ENCODE results near the gene GRPEL1.

Gene GRPEL1

GRCh38 chr4:7112656-7113055 lies 44.8 kb upstream of the GRPEL1 start:
- TF ChIP-seq ZFP30 (CRISPR knock-in tag; IDR thresholded peaks at IDR 0.05) (no peak), SNAI2 (CRISPR knock-in tag; IDR thresholded peaks at IDR 0.05) (no peak), PPARA (CRISPR knock-in tag; IDR thresholded peaks at IDR 0.05; ENCODE audit: borderline replicate concordance) (no peak), POU6F1 (CRISPR knock-in tag; IDR thresholded peaks at IDR 0.05; ENCODE audit: borderline replicate concordance, low read depth) (no peak), OSR1 (CRISPR knock-in tag; IDR thresholded peaks at IDR 0.05) (no peak), BACH2 (CRISPR knock-in tag; IDR thresholded peaks at IDR 0.05; ENCODE audit: borderline replicate concordance) (no peak), ZC3H10 (CRISPR knock-in tag; IDR thresholded peaks at IDR 0.05) (no peak), CSDC2 (CRISPR knock-in tag; IDR thresholded peaks at IDR 0.05) (no peak), CREB5 (CRISPR knock-in tag; IDR thresholded peaks at IDR 0.05; ENCODE audit: low read depth) (no peak), ZFP3 (CRISPR knock-in tag; IDR thresholded peaks at IDR 0.05) (no peak), TCF4 (CRISPR knock-in tag; IDR thresholded peaks at IDR 0.05; ENCODE audit: borderline replicate concordance) (no peak), TOX (CRISPR knock-in tag; IDR thresholded peaks at IDR 0.05; ENCODE audit: borderline replicate concordance) (no peak)
- ATAC-seq = no peak

- no peak for ATAC-seq
- TF ChIP-seq ZC3H10 (CRISPR knock-in tag; IDR thresholded peaks at IDR 0.05) = no peak
- no peak for TF ChIP-seq PPARA (CRISPR knock-in tag; IDR thresholded peaks at IDR 0.05; ENCODE audit: borderline replicate concordance)
- no peak for TF ChIP-seq POU6F1 (CRISPR knock-in tag; IDR thresholded peaks at IDR 0.05; ENCODE audit: borderline replicate concordance, low read depth)
- TF ChIP-seq TCF4 (CRISPR knock-in tag; IDR thresholded peaks at IDR 0.05; ENCODE audit: borderline replicate concordance) = no peak
- no peak for TF ChIP-seq CSDC2 (CRISPR knock-in tag; IDR thresholded peaks at IDR 0.05)
- TF ChIP-seq ZFP30 (CRISPR knock-in tag; IDR thresholded peaks at IDR 0.05) = no peak
- no peak for TF ChIP-seq ZNF8 (CRISPR knock-in tag; IDR thresholded peaks at IDR 0.05)
- TF ChIP-seq GLIS3 (CRISPR knock-in tag; IDR thresholded peaks at IDR 0.05) = no peak
- no peak for TF ChIP-seq CREB5 (CRISPR knock-in tag; IDR thresholded peaks at IDR 0.05; ENCODE audit: low read depth)
- TF ChIP-seq TSHZ2 (CRISPR knock-in tag; IDR thresholded peaks at IDR 0.05) = no peak
- no peak for TF ChIP-seq CSRNP3 (CRISPR knock-in tag; IDR thresholded peaks at IDR 0.05)
- no peak for TF ChIP-seq RARB (CRISPR knock-in tag; IDR thresholded peaks at IDR 0.05)
- TF ChIP-seq ZNF565 (CRISPR knock-in tag; conservative IDR thresholded peaks at IDR 0.05; ENCODE audit: low read depth) = no peak
- TF ChIP-seq ZFP3 (CRISPR knock-in tag; IDR thresholded peaks at IDR 0.05) = no peak
- TF ChIP-seq SNAI2 (CRISPR knock-in tag; IDR thresholded peaks at IDR 0.05) = no peak
- TF ChIP-seq BACH2 (CRISPR knock-in tag; IDR thresholded peaks at IDR 0.05; ENCODE audit: borderline replicate concordance) = no peak
- no peak for TF ChIP-seq TOX (CRISPR knock-in tag; IDR thresholded peaks at IDR 0.05; ENCODE audit: borderline replicate concordance)
These were observed 43.6 kb upstream of the GRPEL1 start for GRCh38 chr4:7111441-7111840.

GRCh38 chr4:7110546-7110945 lies 42.7 kb upstream of the GRPEL1 start:
- no peak for ATAC-seq
- no peak for TF ChIP-seq CSRNP3 (CRISPR knock-in tag; IDR thresholded peaks at IDR 0.05)
- TF ChIP-seq ZC3H10 (CRISPR knock-in tag; IDR thresholded peaks at IDR 0.05) = no peak
- TF ChIP-seq TCF4 (CRISPR knock-in tag; IDR thresholded peaks at IDR 0.05; ENCODE audit: borderline replicate concordance) = no peak
- no peak for TF ChIP-seq TOX (CRISPR knock-in tag; IDR thresholded peaks at IDR 0.05; ENCODE audit: borderline replicate concordance)
- TF ChIP-seq ZFP3 (CRISPR knock-in tag; IDR thresholded peaks at IDR 0.05) = no peak
- TF ChIP-seq PATZ1 (CRISPR knock-in tag; IDR thresholded peaks at IDR 0.05; ENCODE audit: borderline replicate concordance) = no peak
- no peak for TF ChIP-seq ZNF8 (CRISPR knock-in tag; IDR thresholded peaks at IDR 0.05)
- no peak for TF ChIP-seq POU6F1 (CRISPR knock-in tag; IDR thresholded peaks at IDR 0.05; ENCODE audit: borderline replicate concordance, low read depth)

Data from SK-N-SH treated with all-trans-retinoic acid at 6 μM for 48 hours (cell line).